PC-3 (cell line): Measurements from ENCODE around the gene RFK. TPM values are rescaled to one million over a fixed set of nuclear protein-coding genes. Genes with fewer than 3 reads are reported as not detected.

Source experiments
- ATAC-seq: fragments of 200-7000 bp; cut with Tn5 transposase; 2 replicates; pipeline ENCODE4 v1.9.1; 2020; ENCODE audit warnings: mild to moderate bottlenecking, moderate library complexity
- BruUV-seq: library from RNA; stranded (reverse); fragments of 400-500 nt; replicated peaks from 2 replicates; lab custom pipeline; 2021; lab: Mats Ljungman, UMichigan
- CTCF ChIA-PET: fragments of 300-600 bp; sonication (Branson Sonifier 250); formaldehyde crosslinking; loops from one replicate; lab custom pipeline; 2022; ENCODE audit warnings: antibody characterized with exemption; lab: Charles Lee
- POLR2A ChIA-PET: fragments of 300-600 bp; sonication (Branson Sonifier 250); formaldehyde crosslinking; loops from one replicate; lab custom pipeline; 2022; ENCODE audit warnings: antibody characterized with exemption; ENCODE audit not compliant: unreplicated experiment; lab: Charles Lee
- DNase-seq: peaks from one replicate; pipeline ENCODE4 v3.0.0-alpha.2; 2015
- H2AFZ ChIP-seq: fragments of 300-600 bp; sonication (generic); 2 replicates; pipeline ENCODE4 v1.6.0; 2016; ENCODE audit warnings: antibody characterized with exemption, low read length
- H3F3A ChIP-seq: fragments of 300-600 bp; sonication (generic); one replicate; pipeline ENCODE4 v1.6.0; 2017; ENCODE audit warnings: antibody characterized with exemption, low read length, control low read depth, mild to moderate bottlenecking; ENCODE audit not compliant: unreplicated experiment
- H3K27ac ChIP-seq: fragments of 300-600 bp; sonication (generic); 2 replicates; pipeline ENCODE4 v1.5.1; 2016; ENCODE audit warnings: mild to moderate bottlenecking, low read length
- H3K27me3 ChIP-seq: fragments of 300-600 bp; sonication (generic); 2 replicates; pipeline ENCODE4 v1.6.1; 2016; ENCODE audit warnings: low read length, mixed read lengths
- H3K36me3 ChIP-seq: fragments of 300-600 bp; sonication (generic); 2 replicates; pipeline ENCODE4 v1.6.1; 2016; ENCODE audit warnings: low read depth, mixed run types, low read length, mixed read lengths
- H3K4me1 ChIP-seq: fragments of 300-600 bp; sonication (generic); 2 replicates; pipeline ENCODE4 v1.5.1; 2016; ENCODE audit warnings: low read length; ENCODE audit not compliant: insufficient read depth
- H3K4me2 ChIP-seq: fragments of 300-600 bp; sonication (generic); 2 replicates; pipeline ENCODE4 v1.6.0; 2016; ENCODE audit warnings: low read length
- H3K4me3 ChIP-seq: fragments of 300-600 bp; sonication (generic); 2 replicates; pipeline ENCODE4 v1.5.1; 2016; ENCODE audit warnings: mild to moderate bottlenecking, low read length, mixed read lengths
- H3K79me2 ChIP-seq: fragments of 300-600 bp; sonication (generic); 2 replicates; pipeline ENCODE4 v1.6.1; 2017; ENCODE audit warnings: low read length, mixed read lengths
- H3K9ac ChIP-seq: fragments of 300-600 bp; sonication (generic); 2 replicates; pipeline ENCODE4 v1.6.0; 2016; ENCODE audit warnings: mild to moderate bottlenecking, low read length
- H3K9me2 ChIP-seq: fragments of 300-600 bp; sonication (generic); replicated peaks from 2 replicates; pipeline ENCODE4 v1.6.1; 2016; ENCODE audit warnings: mixed run types, low read length, mixed read lengths
- H3K9me3 ChIP-seq: fragments of 300-600 bp; sonication (generic); 2 replicates; pipeline ENCODE4 v1.6.1; 2016; ENCODE audit warnings: low read length, mixed read lengths
- H4K20me1 ChIP-seq: fragments of 300-600 bp; sonication (generic); 2 replicates; pipeline ENCODE4 v1.6.1; 2016; ENCODE audit warnings: low read length, mixed read lengths
- EZH2 ChIP-seq: fragments of 300-600 bp; sonication (generic); IDR thresholded peaks from one replicate; pipeline ENCODE4 v1.6.1; 2017; ENCODE audit warnings: antibody characterized with exemption, mild to moderate bottlenecking, low read length; ENCODE audit not compliant: unreplicated experiment
- EZH2phosphoT487 ChIP-seq: fragments of 300-600 bp; sonication (generic); IDR thresholded peaks from 2 replicates; pipeline ENCODE4 v1.6.1; 2018; ENCODE audit warnings: mild to moderate bottlenecking, antibody characterized with exemption, low read length, borderline replicate concordance
- intact Hi-C: fragments of 100-400 bp; cut with micrococcal nuclease; formaldehyde crosslinking; loops from 2 replicates; pipeline ENCODE4 v1.9.0; 2023
- total RNA-seq: library from RNA; depleted of rRNA; stranded (reverse); fragments of >200 nt; gene quantifications from 2 replicates; pipeline ENCODE4 v1.2.3, GENCODE V29; 2014
- TF ChIP-seq, protein P1 (sequence below): fragments of 300-600 bp; sonication (generic); conservative IDR thresholded peaks from 2 replicates; pipeline ENCODE4 v1.5.1; 2017; ENCODE audit warnings: antibody characterized with exemption, low read depth, mild to moderate bottlenecking, low read length

Gene RFK
- total RNA-seq, 1 experiment from 2014 or later, result 8.1 TPM

DNA sequence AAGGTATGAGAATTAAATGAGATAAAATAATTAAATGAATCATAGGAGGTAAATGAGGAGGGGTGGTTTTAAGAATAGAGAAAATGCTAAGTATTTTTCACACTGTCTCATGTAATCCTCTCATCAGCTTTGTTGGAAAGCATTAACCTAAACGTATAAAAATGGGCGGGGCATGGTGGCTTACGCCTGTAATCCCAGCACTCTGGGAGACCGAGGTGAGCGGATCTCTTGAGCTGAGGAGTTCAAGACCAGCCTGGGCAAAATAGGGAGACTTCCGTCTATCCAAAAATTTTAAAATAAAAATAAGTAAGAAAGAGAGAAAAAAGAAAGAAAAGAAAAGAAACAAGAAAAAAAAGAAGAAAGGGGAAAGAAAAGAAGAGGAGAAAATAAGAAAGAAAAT lies 1.9 kb upstream of the RFK start:
- Histone ChIP-seq H3K27ac (no peak overlapping the region), H3K27me3 (no peaks in the 10 kb centered on the region), H3K36me3 (peaks cover 7% of the 10 kb centered on the region; the same call in 1 of the 2 replicates), H3K9me3 (no peaks in the 10 kb centered on the region), H3K4me1 (peaks cover 6% of the 10 kb centered on the region; the same call in 1 of the 2 replicates), H3K9me2 (no peaks in the 10 kb centered on the region), H3F3A (no peaks in the 10 kb centered on the region), H3K79me2 (peaks cover 13% of the 10 kb centered on the region), H3K9ac (no peak overlapping the region), H3K4me2 (no peak overlapping the region), H3K4me3 (no peak overlapping the region), H2AFZ (no peak overlapping the region), H4K20me1 (no peaks in the 10 kb centered on the region)
- ChIA-PET CTCF (no interaction called here), POLR2A (no interaction called here)
- TF ChIP-seq, protein P1, sequence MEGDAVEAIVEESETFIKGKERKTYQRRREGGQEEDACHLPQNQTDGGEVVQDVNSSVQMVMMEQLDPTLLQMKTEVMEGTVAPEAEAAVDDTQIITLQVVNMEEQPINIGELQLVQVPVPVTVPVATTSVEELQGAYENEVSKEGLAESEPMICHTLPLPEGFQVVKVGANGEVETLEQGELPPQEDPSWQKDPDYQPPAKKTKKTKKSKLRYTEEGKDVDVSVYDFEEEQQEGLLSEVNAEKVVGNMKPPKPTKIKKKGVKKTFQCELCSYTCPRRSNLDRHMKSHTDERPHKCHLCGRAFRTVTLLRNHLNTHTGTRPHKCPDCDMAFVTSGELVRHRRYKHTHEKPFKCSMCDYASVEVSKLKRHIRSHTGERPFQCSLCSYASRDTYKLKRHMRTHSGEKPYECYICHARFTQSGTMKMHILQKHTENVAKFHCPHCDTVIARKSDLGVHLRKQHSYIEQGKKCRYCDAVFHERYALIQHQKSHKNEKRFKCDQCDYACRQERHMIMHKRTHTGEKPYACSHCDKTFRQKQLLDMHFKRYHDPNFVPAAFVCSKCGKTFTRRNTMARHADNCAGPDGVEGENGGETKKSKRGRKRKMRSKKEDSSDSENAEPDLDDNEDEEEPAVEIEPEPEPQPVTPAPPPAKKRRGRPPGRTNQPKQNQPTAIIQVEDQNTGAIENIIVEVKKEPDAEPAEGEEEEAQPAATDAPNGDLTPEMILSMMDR, result no peak
- TF ChIP-seq EZH2phosphoT487, result no peak
- no peak for TF ChIP-seq EZH2
- no peak for ATAC-seq
- BruUV-seq, result no TSS peak
- intact Hi-C loops, result no loop called here
- no peak for DNase-seq

DNA sequence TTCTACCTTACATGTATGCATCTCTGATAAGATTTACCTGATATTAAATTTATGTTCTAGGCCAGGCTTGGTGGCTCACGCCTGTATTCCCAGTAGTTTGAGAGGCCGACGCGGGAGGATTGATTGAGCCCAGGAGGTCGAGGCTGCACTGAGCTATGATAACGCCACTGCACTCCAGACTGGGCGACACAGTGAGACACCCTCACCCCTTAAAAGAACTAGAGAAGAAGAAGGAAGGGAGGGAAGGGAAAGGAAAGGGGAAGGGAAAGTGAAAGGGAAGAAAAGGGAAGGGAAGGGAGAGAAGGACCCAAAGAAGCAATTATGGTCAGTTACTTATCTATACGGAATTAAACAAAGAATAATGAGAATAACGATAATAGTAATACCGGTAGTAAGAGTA lies 1.2 kb upstream of the RFK start:
- Histone ChIP-seq H3K4me3 (no peak overlapping the region; the same call in 1 of the 2 replicates), H3K27me3 (no peaks in the 10 kb centered on the region), H3F3A (no peaks in the 10 kb centered on the region), H3K4me1 (peaks cover 4% of the 10 kb centered on the region; the same call in 1 of the 2 replicates), H4K20me1 (no peaks in the 10 kb centered on the region), H2AFZ (0 out of 2 replicates have a peak overlapping the region, but pooled peaks have one; percentile 98), H3K36me3 (peaks cover 7% of the 10 kb centered on the region; the same call in 1 of the 2 replicates), H3K27ac (no peak overlapping the region), H3K79me2 (peaks cover 13% of the 10 kb centered on the region), H3K9me2 (no peaks in the 10 kb centered on the region), H3K4me2 (peak overlapping the region; percentile 95), H3K9ac (no peak overlapping the region; the same call in 1 of the 2 replicates), H3K9me3 (no peaks in the 10 kb centered on the region)
- DNase-seq (no peak), ATAC-seq (no peak)
- TF ChIP-seq EZH2phosphoT487 (no peak), EZH2 (no peak)
- TF ChIP-seq, protein P1, result no peak
- ChIA-PET CTCF (no interaction called here), POLR2A (no interaction called here)
- intact Hi-C loops, result no loop called here
- no TSS peak for BruUV-seq

DNA sequence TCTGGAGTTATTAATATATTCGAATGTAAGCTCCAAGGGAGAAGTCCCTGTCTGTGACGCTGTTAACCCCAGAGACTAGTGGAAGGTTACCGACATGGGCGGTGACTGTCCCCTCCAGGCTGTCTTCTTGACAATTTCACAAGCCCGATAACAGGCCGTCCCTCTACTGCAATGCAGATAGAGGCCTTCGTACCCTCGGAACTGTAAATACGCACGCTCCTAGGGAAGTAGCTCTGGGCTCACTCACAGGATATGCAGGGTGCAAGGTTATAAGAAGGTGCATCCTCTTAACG lies 680 bp upstream of the RFK start:
- Histone ChIP-seq H3K27ac (peak overlapping the region; percentile 52), H2AFZ (peak overlapping the region; percentile 98), H3K27me3 (no peaks in the 10 kb centered on the region), H3K9ac (peak overlapping the region; percentile 85), H4K20me1 (no peaks in the 10 kb centered on the region), H3K4me3 (peak overlapping the region; percentile 94), H3K9me3 (no peaks in the 10 kb centered on the region), H3K36me3 (peaks cover 7% of the 10 kb centered on the region; the same call in 1 of the 2 replicates), H3K9me2 (no peaks in the 10 kb centered on the region), H3F3A (no peaks in the 10 kb centered on the region), H3K4me1 (no peaks in the 10 kb centered on the region; the same call in 1 of the 2 replicates), H3K4me2 (peak overlapping the region; percentile 95), H3K79me2 (peaks cover 13% of the 10 kb centered on the region)
- no peak for TF ChIP-seq EZH2
- TF ChIP-seq, protein P1, result no peak
- TF ChIP-seq EZH2phosphoT487, result no peak
- ChIA-PET CTCF (no interaction called here), POLR2A (no interaction called here)
- peak; percentile 40 for ATAC-seq
- intact Hi-C loops, result no loop called here
- DNase-seq, result peak; percentile 30
- no TSS peak for BruUV-seq
